ENCODE measurements around the gene LYPLAL1. TPM values are rescaled to one million over a fixed set of nuclear protein-coding genes. Genes with fewer than 3 reads are reported as not detected.
"Not testable (repeated sequence)": the region's sequence is repeated elsewhere in the genome, so short reads cannot be mapped to it uniquely, and the experiment has no call there.

The LYPLAL1 gene
- total RNA-seq, 2 experiments from 2014 or later = 15.3 to 16.0 TPM

DNA sequence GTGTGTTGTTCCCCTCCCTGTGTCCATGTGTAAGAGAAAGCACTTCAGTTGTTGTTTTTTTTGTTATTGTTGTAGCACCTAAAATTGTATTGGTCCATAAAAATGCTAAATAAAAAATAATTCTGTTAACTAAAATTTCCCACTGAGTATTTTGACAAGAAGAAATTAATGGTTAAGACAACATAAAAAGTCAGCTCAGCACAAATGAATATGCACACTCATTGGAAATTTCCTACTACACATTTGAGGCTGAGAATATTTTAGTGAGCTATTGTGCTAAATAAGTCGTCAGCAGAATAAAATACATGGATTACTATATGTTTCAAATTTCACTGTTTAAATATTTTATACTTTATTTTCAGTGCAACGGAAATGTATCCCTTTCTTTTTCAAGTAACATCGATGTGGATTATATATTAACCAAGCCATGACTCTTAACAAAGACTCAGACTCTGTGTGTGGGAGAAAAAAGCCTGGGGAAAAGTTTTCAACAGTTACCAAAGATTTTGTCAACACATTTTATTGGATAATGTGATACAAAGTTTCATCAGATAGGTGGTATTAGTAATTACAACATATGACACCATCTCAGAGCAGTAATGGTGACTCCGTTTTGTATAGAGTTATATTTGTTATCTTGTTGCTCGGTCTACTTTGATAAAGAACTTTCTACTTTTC is 63.4 kb downstream of the LYPLAL1 start:
- CTCF ChIA-PET = no interaction called here
- POLR2A ChIA-PET = no interaction called here
- H3K27me3 Mint-ChIP-seq = no peaks in the 10 kb centered on the region
- H3K9me3 Mint-ChIP-seq = no peaks in the 10 kb centered on the region
- H3K27ac Mint-ChIP-seq = no peak overlapping the region
- no peaks in the 10 kb centered on the region for H3K4me1 Mint-ChIP-seq
- no peak overlapping the region for H3K4me3 Mint-ChIP-seq
- no peak for DNase-seq
- H3K36me3 Mint-ChIP-seq (ENCODE audit: low read depth) = no peaks in the 10 kb centered on the region

DNA sequence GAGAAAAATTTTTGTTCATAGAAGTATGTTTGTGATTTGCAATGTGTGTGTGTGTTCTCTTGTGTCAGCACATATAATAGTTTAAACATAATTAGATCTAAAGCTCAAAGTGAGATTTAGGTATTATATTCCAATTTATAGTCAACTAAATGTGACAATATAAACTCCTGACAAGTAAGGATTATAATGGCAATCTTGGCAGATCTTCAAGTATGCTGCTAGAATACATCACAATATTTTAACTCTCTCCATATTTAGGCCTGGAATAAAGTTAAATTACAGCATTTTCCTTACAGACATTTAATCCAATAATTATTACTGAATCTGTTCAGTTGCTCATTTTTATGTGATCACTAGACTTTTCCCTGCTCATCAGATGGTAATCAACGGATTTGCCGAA is 65.8 kb downstream of the LYPLAL1 start:
- Mint-ChIP-seq H3K27ac (no peak overlapping the region), H3K9me3 (no peaks in the 10 kb centered on the region), H3K4me1 (no peaks in the 10 kb centered on the region), H3K36me3 (ENCODE audit: low read depth) (no peaks in the 10 kb centered on the region), H3K4me3 (no peak overlapping the region), H3K27me3 (no peaks in the 10 kb centered on the region)
- ChIA-PET POLR2A (no interaction called here), CTCF (no interaction called here)
- DNase-seq = no peak

DNA sequence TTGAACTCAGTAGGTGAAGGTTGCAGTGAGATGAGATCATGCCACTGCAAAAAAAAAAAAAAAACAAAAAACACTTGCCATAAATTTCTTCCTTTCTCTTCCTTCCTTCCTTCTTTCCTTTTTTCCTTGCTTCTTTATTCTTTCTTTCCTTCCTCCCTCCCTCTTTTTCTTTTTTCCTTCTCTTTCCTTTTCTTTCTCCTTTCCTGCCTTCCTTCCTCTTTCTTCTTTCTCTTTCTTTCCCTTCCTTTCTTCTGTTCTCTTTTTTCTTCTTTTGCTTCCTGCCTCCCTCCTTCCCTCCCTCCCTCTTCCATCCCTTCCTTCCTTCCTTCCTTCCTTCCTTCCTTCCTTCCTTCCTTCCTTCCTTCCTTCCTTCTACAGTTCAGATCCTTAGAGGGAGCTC is 71.2 kb downstream of the LYPLAL1 start:
- no peaks in the 10 kb centered on the region for H3K9me3 Mint-ChIP-seq
- no peak overlapping the region for H3K27ac Mint-ChIP-seq
- POLR2A ChIA-PET = no interaction called here
- DNase-seq = no peak
- CTCF ChIA-PET = no interaction called here
- H3K4me1 Mint-ChIP-seq = no peaks in the 10 kb centered on the region
- H3K27me3 Mint-ChIP-seq = no peaks in the 10 kb centered on the region
- H3K4me3 Mint-ChIP-seq = no peak overlapping the region
- no peaks in the 10 kb centered on the region for H3K36me3 Mint-ChIP-seq (ENCODE audit: low read depth)

DNA sequence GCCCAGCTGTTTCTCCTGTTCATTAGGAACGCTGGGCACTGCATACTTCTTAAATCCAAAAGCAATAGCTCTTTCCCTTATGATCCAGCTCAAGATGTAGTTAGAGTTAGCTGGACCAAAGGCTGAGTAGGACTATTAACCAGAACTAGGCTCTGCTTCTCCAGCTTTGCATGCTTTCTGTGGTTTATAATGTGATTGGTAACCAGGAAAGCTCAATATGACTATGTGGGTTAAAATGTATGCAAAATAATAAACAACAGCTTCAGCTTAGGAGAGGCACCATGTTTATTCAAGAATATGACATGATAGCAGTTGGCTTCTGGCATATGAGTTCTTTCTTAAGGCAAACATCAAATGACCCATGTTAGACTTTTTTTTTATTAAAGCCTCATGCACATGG is 73.8 kb downstream of the LYPLAL1 start:
- ChIA-PET CTCF (no interaction called here), POLR2A (no interaction called here)
- Mint-ChIP-seq H3K27me3 (no peaks in the 10 kb centered on the region), H3K4me3 (no peak overlapping the region), H3K9me3 (no peaks in the 10 kb centered on the region), H3K36me3 (ENCODE audit: low read depth) (no peaks in the 10 kb centered on the region), H3K4me1 (no peaks in the 10 kb centered on the region), H3K27ac (no peak overlapping the region)
- no peak for DNase-seq

DNA sequence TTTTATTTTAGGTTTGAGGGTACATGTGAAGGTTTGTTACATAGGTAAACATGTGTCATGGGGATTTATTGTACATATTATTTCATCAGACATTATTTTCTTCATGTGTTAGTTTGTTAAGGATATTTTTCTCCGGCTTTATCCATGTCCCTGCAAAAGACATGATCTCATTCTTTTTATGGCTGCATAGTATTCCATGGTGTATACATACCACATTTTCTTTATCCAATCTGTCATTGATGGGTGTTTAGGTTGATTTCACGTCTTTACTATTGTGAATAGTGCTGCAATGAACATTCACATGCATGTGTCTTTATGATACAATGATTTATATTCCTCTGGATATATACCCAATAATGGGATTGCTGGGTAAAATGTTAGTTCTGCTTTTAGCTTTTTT is 76.8 kb downstream of the LYPLAL1 start:
- DNase-seq; POLR2A ChIA-PET; CTCF ChIA-PET; H3K36me3 Mint-ChIP-seq (ENCODE audit: low read depth); H3K9me3 Mint-ChIP-seq; H3K4me1 Mint-ChIP-seq; H3K27ac Mint-ChIP-seq; H3K27me3 Mint-ChIP-seq; H3K4me3 Mint-ChIP-seq: not testable (repeated sequence)

DNA sequence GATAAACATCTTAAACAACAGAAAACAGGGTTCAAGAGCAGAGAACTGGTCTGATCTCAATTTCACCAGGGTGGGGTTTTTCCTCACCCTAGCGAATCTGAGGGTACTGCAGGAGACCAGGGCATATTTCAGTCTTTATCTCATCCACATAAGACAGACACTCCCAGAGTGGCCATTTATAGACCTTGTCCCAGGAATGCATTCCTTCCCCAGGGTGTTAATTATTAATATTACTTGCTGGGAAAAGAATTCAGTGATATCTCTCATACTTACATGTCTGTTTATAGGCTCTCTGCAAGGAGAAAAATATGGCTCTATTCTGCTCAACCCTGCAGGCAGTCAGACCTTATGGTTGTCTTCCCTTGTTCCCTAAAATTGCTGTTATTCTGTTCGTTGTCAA is 84.1 kb downstream of the LYPLAL1 start:
- no peak overlapping the region for H3K4me3 Mint-ChIP-seq
- ChIA-PET CTCF (no interaction called here), POLR2A (no interaction called here)
- no peaks in the 10 kb centered on the region for H3K36me3 Mint-ChIP-seq (ENCODE audit: low read depth)
- H3K9me3 Mint-ChIP-seq = peaks cover 2% of the 10 kb centered on the region
- no peaks in the 10 kb centered on the region for H3K27me3 Mint-ChIP-seq
- DNase-seq = no peak
- no peak overlapping the region for H3K27ac Mint-ChIP-seq
- H3K4me1 Mint-ChIP-seq = no peaks in the 10 kb centered on the region

DNA sequence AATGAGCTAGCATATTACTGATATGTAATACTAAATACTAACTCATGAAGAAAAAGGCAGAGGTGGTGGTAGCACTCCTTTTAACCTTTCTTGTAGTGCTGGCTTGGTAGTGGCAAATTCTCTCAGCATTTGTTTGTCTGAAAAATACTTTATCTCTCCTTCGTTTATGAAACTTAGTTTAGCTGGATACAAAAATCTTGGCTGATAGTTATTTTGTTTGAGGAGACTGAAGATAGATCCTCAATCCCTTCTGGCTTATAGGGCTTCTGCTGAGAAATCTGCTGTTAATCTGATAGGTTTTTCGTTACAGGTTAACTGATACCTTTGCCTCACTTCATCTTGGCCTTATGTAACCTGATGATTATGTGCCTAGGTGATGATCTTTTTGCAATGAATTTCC is 87.8 kb downstream of the LYPLAL1 start:
- Mint-ChIP-seq H3K27me3 (no peaks in the 10 kb centered on the region), H3K9me3 (peaks cover 2% of the 10 kb centered on the region), H3K4me1 (no peaks in the 10 kb centered on the region), H3K27ac (no peak overlapping the region), H3K36me3 (ENCODE audit: low read depth) (no peaks in the 10 kb centered on the region), H3K4me3 (no peak overlapping the region)
- ChIA-PET CTCF (interaction anchor here (0.6 kb wide), 1 partner anchor 336 kb away, joined by 3 read pairs; no protein-coding TSS in a partner anchor), POLR2A (interaction anchor here (0.6 kb wide), 1 partner anchor 262 kb away, joined by 6 read pairs; no protein-coding TSS in a partner anchor)
- DNase-seq = no peak
